VCaP (cell line): Measurements from ENCODE around the gene AHCTF1.
A peak's percentile ranks its signal among the peaks of the same experiment; 100 is the strongest.
"Not testable (repeated sequence)": the region's sequence is repeated elsewhere in the genome, so short reads cannot be mapped to it uniquely, and the experiment has no call there.

ENCODE experiments used
- H3K27ac ChIP-seq: fragments of 450-650 bp; 2 replicates; pipeline ENCODE4 v1.5.1; 2017
- CTCF ChIP-seq: fragments of 450-650 bp; conservative IDR thresholded peaks from 2 replicates; pipeline ENCODE4 v1.5.1; 2017; ENCODE audit warnings: mild to moderate bottlenecking, moderate library complexity

Gene AHCTF1

GRCh38 chr1:246921481-246921880 lies 10.3 kb downstream of the AHCTF1 start:
- H3K27ac ChIP-seq = no peak overlapping the region
- no peak for TF ChIP-seq CTCF

GRCh38 chr1:246919902-246920301 lies 11.8 kb downstream of the AHCTF1 start:
- no peak for TF ChIP-seq CTCF
- H3K27ac ChIP-seq = no peak overlapping the region

GRCh38 chr1:246916026-246916923 lies 15.5 kb downstream of the AHCTF1 start:
- not testable (repeated sequence) for H3K27ac ChIP-seq

GRCh38 chr1:246907472-246907871 lies 24.3 kb downstream of the AHCTF1 start:
- peak; percentile 69 for TF ChIP-seq CTCF
- no peak overlapping the region for H3K27ac ChIP-seq

- no peak overlapping the region for H3K27ac ChIP-seq
- no peak for TF ChIP-seq CTCF
These were observed 24.9 kb downstream of the AHCTF1 start for GRCh38 chr1:246906833-246907232.

GRCh38 chr1:246901874-246902273 lies 29.9 kb downstream of the AHCTF1 start:
- no peak overlapping the region for H3K27ac ChIP-seq
- no peak for TF ChIP-seq CTCF

- TF ChIP-seq CTCF = no peak
- H3K27ac ChIP-seq = no peak overlapping the region
These were observed 34.4 kb downstream of the AHCTF1 start for GRCh38 chr1:246897302-246897701.
